GM23338 (cell line): ENCODE results near the gene NCBP3.

Experiments
- CREB1 ChIP-seq: fragments of 250-450 bp; sonication (Bioruptor Pico); IDR thresholded peaks from 2 replicates; pipeline ENCODE4 v1.5.0; 2020; ENCODE audit warnings: low read depth, mild to moderate bottlenecking, moderate library complexity
- CTCF ChIP-seq, 2 experiments: fragments of 200-600 bp in 1 of 2; sonication (generic) in 1 of 2; conservative IDR thresholded peaks; 2 replicates each; pipeline versions ENCODE4 v1.5.1 to v1.6.1; 2016 to 2017; ENCODE audit warnings: antibody characterized with exemption in 2 of 2, low read depth in 2 of 2, mild to moderate bottlenecking in 2 of 2, moderate library complexity in 1 of 2
- ETS1 ChIP-seq: IDR thresholded peaks from 2 replicates; pipeline ENCODE4 v1.6.1; 2016; ENCODE audit warnings: antibody characterized with exemption
- EZH2 ChIP-seq: fragments of 200-600 bp; sonication (generic); IDR thresholded peaks from one replicate; pipeline ENCODE4 v1.8.0; 2017; ENCODE audit warnings: antibody characterized with exemption, mild to moderate bottlenecking, low read depth; ENCODE audit not compliant: unreplicated experiment
- EZH2phosphoT487 ChIP-seq: fragments of 200-600 bp; sonication (generic); IDR thresholded peaks from one replicate; pipeline ENCODE4 v1.8.1; 2018; ENCODE audit warnings: antibody characterized with exemption; ENCODE audit not compliant: unreplicated experiment
- JUNB ChIP-seq: IDR thresholded peaks from one replicate; pipeline ENCODE4 v1.6.1; 2016; ENCODE audit warnings: antibody characterized with exemption; ENCODE audit not compliant: unreplicated experiment
- POLR2AphosphoS5 ChIP-seq: IDR thresholded peaks from 2 replicates; pipeline ENCODE4 v1.6.1; 2016; ENCODE audit warnings: antibody characterized with exemption, low read depth
- STAT1 ChIP-seq: IDR thresholded peaks from one replicate; pipeline ENCODE4 v1.6.1; 2016; ENCODE audit warnings: antibody characterized with exemption; ENCODE audit not compliant: unreplicated experiment
- ZNF331 ChIP-seq: fragments of 250-450 bp; sonication (Bioruptor Pico); IDR thresholded peaks from 2 replicates; pipeline ENCODE4 v1.5.0; 2020; ENCODE audit warnings: low read depth, mild to moderate bottlenecking, moderate library complexity
- ZNF462 ChIP-seq: fragments of 250-450 bp; sonication (Bioruptor Pico); IDR thresholded peaks from 2 replicates; pipeline ENCODE4 v1.5.0; 2020; ENCODE audit warnings: mild to moderate bottlenecking, moderate library complexity
- TF ChIP-seq, protein P1 (sequence below): IDR thresholded peaks from one replicate; pipeline ENCODE4 v1.6.1; 2018; ENCODE audit warnings: antibody characterized with exemption; ENCODE audit not compliant: unreplicated experiment

- TF ChIP-seq CTCF (conservative IDR thresholded peaks at IDR 0.05; ENCODE audit: low read depth in 2 of 2), result no peak
- no peak for TF ChIP-seq POLR2AphosphoS5
- TF ChIP-seq EZH2phosphoT487, result no peak
- TF ChIP-seq ETS1, result no peak
- no peak for TF ChIP-seq EZH2
- TF ChIP-seq STAT1, result no peak
- no peak for TF ChIP-seq ZNF331 (CRISPR knock-in tag)
- no peak for TF ChIP-seq JUNB
- no peak for TF ChIP-seq ZNF462
- TF ChIP-seq CREB1 (CRISPR knock-in tag), result no peak
- TF ChIP-seq, protein P1, sequence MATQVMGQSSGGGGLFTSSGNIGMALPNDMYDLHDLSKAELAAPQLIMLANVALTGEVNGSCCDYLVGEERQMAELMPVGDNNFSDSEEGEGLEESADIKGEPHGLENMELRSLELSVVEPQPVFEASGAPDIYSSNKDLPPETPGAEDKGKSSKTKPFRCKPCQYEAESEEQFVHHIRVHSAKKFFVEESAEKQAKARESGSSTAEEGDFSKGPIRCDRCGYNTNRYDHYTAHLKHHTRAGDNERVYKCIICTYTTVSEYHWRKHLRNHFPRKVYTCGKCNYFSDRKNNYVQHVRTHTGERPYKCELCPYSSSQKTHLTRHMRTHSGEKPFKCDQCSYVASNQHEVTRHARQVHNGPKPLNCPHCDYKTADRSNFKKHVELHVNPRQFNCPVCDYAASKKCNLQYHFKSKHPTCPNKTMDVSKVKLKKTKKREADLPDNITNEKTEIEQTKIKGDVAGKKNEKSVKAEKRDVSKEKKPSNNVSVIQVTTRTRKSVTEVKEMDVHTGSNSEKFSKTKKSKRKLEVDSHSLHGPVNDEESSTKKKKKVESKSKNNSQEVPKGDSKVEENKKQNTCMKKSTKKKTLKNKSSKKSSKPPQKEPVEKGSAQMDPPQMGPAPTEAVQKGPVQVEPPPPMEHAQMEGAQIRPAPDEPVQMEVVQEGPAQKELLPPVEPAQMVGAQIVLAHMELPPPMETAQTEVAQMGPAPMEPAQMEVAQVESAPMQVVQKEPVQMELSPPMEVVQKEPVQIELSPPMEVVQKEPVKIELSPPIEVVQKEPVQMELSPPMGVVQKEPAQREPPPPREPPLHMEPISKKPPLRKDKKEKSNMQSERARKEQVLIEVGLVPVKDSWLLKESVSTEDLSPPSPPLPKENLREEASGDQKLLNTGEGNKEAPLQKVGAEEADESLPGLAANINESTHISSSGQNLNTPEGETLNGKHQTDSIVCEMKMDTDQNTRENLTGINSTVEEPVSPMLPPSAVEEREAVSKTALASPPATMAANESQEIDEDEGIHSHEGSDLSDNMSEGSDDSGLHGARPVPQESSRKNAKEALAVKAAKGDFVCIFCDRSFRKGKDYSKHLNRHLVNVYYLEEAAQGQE, result no peak
These were observed 42.8 kb downstream of the NCBP3 start for GRCh38 chr17:3803308-3803640.
